K562 (cell line): Measurements from ENCODE around the gene TRIM65. TPM values are rescaled to one million over a fixed set of nuclear protein-coding genes. Genes with fewer than 3 reads are reported as not detected.
A peak's percentile ranks its signal among the peaks of the same experiment; 100 is the strongest.

Source experiments
- ARID3B ChIP-seq: fragments of 250-450 bp; sonication (Bioruptor Pico); IDR thresholded peaks from 2 replicates; pipeline ENCODE4 v1.4.0; 2020; ENCODE audit warnings: borderline replicate concordance
- BCL6 ChIP-seq: fragments of 250-450 bp; sonication (Bioruptor Pico); IDR thresholded peaks from 2 replicates; pipeline ENCODE4 v1.4.0; 2020
- DMBX1 ChIP-seq: fragments of 250-450 bp; sonication (Bioruptor Pico); IDR thresholded peaks from 2 replicates; pipeline ENCODE4 v1.8.0; 2022; ENCODE audit warnings: inconsistent platforms, mild to moderate bottlenecking, moderate library complexity, borderline replicate concordance
- NFE2 ChIP-seq: IDR thresholded peaks from 2 replicates; pipeline ENCODE4 v1.6.1; 2014; ENCODE audit warnings: antibody characterized with exemption, low read depth
- ZKSCAN1 ChIP-seq: fragments of 150-350 bp; IDR thresholded peaks from 2 replicates; pipeline ENCODE4 v1.6.1; 2016; ENCODE audit warnings: low read depth, low read length
- ZNF124 ChIP-seq: sonication (generic); formaldehyde crosslinking; IDR thresholded peaks from 2 replicates; pipeline ENCODE4 v1.8.1; 2022; ENCODE audit warnings: missing genetic modification reagents
- polyA plus RNA-seq, 8 experiments: library from polyadenylated mRNA; depleted of rRNA in 4 of 8; stranded (reverse) in 5 of 8; unstranded in 3 of 8; fragments of >200 nt; fragmentation: Nextera tagmentation in 2 of 8; fragmentation: Illumina TruSeq in 1 of 8; extraction: Ambion mirVana in 2 of 8; extraction: Trizol in 1 of 8; gene quantifications; 2 replicates each; pipeline versions ENCODE4 v1.2.1 to v1.2.3, GENCODE V29; 2011 to 2014; ENCODE audit warnings: inconsistent platforms in 1 of 8, missing spikeins in 1 of 8
- total RNA-seq, 7 experiments: library from RNA; depleted of rRNA in 6 of 7; stranded (reverse); fragments of >200 nt in 6 of 7; fragmentation: Illumina TruSeq in 2 of 7; extraction: Trizol in 2 of 7; gene quantifications; 2 replicates each; pipeline versions ENCODE4 v1.2.1 to v1.2.3, GENCODE V29; 2011 to 2021; ENCODE audit warnings: low replicate concordance in 1 of 7
- TF ChIP-seq, protein P1 (sequence below): sonication (generic); formaldehyde crosslinking; IDR thresholded peaks from 2 replicates; pipeline ENCODE4 v1.8.0; 2022; ENCODE audit warnings: mild to moderate bottlenecking, missing genetic modification reagents
- TF ChIP-seq, protein P2 (sequence below), 2 experiments: IDR thresholded peaks; 2 replicates each; pipeline ENCODE4 v1.6.1; 2012; ENCODE audit warnings: improper control_type of control experiment in 2 of 2, low read depth in 2 of 2, low read length in 2 of 2, borderline replicate concordance in 1 of 2
- TF ChIP-seq, protein P3 (sequence below), 2 experiments: fragments of 250-450 bp in 1 of 2; fragments of 450-650 bp in 1 of 2; sonication (Bioruptor Pico) in 1 of 2; IDR thresholded peaks; 2 replicates each; pipeline versions ENCODE4 v1.6.1 to v1.8.0; 2016 to 2021; ENCODE audit warnings: mild to moderate bottlenecking in 2 of 2, moderate library complexity in 2 of 2, missing compliant biosample characterization in 1 of 2, missing genetic modification characterization in 1 of 2
- TF ChIP-seq, protein P4 (sequence below): sonication (generic); formaldehyde crosslinking; IDR thresholded peaks from 2 replicates; pipeline ENCODE4 v1.8.0; 2022; ENCODE audit warnings: mild to moderate bottlenecking, low read depth, missing genetic modification reagents
- TF ChIP-seq, protein P5 (sequence below): fragments of 450-650 bp; formaldehyde crosslinking; conservative IDR thresholded peaks from 2 replicates; pipeline ENCODE4 v1.4.0; 2022; ENCODE audit warnings: mild to moderate bottlenecking, missing genetic modification characterization

TRIM65 gene
- total and polyA plus RNA-seq, 9 of the 15 experiments (the other 6 are each of a cell fraction or from before 2014, with no cell fraction given): 2.8 to 45.7 (median 22.9) TPM

- TF ChIP-seq ARID3B (CRISPR knock-in tag) (0 out of 2 replicates have a peak, but pooled peaks have one; percentile 15), ZKSCAN1 (no peak), DMBX1 (CRISPR knock-in tag) (peak; percentile 72; the same call in 1 of the 2 replicates), NFE2 (no peak), BCL6 (CRISPR knock-in tag) (no peak), ZNF124 (CRISPR knock-in tag) (no peak)
- TF ChIP-seq, protein P1, sequence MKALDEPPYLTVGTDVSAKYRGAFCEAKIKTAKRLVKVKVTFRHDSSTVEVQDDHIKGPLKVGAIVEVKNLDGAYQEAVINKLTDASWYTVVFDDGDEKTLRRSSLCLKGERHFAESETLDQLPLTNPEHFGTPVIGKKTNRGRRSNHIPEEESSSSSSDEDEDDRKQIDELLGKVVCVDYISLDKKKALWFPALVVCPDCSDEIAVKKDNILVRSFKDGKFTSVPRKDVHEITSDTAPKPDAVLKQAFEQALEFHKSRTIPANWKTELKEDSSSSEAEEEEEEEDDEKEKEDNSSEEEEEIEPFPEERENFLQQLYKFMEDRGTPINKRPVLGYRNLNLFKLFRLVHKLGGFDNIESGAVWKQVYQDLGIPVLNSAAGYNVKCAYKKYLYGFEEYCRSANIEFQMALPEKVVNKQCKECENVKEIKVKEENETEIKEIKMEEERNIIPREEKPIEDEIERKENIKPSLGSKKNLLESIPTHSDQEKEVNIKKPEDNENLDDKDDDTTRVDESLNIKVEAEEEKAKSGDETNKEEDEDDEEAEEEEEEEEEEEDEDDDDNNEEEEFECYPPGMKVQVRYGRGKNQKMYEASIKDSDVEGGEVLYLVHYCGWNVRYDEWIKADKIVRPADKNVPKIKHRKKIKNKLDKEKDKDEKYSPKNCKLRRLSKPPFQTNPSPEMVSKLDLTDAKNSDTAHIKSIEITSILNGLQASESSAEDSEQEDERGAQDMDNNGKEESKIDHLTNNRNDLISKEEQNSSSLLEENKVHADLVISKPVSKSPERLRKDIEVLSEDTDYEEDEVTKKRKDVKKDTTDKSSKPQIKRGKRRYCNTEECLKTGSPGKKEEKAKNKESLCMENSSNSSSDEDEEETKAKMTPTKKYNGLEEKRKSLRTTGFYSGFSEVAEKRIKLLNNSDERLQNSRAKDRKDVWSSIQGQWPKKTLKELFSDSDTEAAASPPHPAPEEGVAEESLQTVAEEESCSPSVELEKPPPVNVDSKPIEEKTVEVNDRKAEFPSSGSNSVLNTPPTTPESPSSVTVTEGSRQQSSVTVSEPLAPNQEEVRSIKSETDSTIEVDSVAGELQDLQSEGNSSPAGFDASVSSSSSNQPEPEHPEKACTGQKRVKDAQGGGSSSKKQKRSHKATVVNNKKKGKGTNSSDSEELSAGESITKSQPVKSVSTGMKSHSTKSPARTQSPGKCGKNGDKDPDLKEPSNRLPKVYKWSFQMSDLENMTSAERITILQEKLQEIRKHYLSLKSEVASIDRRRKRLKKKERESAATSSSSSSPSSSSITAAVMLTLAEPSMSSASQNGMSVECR (CRISPR knock-in tag): 0 out of 2 replicates have a peak, but pooled peaks have one; percentile 30
- TF ChIP-seq, protein P2, sequence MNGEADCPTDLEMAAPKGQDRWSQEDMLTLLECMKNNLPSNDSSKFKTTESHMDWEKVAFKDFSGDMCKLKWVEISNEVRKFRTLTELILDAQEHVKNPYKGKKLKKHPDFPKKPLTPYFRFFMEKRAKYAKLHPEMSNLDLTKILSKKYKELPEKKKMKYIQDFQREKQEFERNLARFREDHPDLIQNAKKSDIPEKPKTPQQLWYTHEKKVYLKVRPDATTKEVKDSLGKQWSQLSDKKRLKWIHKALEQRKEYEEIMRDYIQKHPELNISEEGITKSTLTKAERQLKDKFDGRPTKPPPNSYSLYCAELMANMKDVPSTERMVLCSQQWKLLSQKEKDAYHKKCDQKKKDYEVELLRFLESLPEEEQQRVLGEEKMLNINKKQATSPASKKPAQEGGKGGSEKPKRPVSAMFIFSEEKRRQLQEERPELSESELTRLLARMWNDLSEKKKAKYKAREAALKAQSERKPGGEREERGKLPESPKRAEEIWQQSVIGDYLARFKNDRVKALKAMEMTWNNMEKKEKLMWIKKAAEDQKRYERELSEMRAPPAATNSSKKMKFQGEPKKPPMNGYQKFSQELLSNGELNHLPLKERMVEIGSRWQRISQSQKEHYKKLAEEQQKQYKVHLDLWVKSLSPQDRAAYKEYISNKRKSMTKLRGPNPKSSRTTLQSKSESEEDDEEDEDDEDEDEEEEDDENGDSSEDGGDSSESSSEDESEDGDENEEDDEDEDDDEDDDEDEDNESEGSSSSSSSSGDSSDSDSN (IDR thresholded peaks at IDR 0.05; ENCODE audit: borderline replicate concordance in 1 of 2, low read depth in 2 of 2, low read length in 2 of 2): peak in 1 of 2 experiments; percentile 71; a peak in 2 of 4 replicates
- TF ChIP-seq, protein P3, sequence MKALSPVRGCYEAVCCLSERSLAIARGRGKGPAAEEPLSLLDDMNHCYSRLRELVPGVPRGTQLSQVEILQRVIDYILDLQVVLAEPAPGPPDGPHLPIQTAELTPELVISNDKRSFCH (CRISPR knock-in tag; IDR thresholded peaks at IDR 0.05): no peak
- TF ChIP-seq, protein P3 (tag; IDR thresholded peaks at IDR 0.05): peak; percentile 52; the same call in 1 of the 2 replicates
- TF ChIP-seq, protein P4, sequence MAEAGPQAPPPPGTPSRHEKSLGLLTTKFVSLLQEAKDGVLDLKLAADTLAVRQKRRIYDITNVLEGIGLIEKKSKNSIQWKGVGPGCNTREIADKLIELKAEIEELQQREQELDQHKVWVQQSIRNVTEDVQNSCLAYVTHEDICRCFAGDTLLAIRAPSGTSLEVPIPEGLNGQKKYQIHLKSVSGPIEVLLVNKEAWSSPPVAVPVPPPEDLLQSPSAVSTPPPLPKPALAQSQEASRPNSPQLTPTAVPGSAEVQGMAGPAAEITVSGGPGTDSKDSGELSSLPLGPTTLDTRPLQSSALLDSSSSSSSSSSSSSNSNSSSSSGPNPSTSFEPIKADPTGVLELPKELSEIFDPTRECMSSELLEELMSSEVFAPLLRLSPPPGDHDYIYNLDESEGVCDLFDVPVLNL (CRISPR knock-in tag): 0 out of 2 replicates have a peak, but pooled peaks have one; percentile 17
- TF ChIP-seq, protein P5, sequence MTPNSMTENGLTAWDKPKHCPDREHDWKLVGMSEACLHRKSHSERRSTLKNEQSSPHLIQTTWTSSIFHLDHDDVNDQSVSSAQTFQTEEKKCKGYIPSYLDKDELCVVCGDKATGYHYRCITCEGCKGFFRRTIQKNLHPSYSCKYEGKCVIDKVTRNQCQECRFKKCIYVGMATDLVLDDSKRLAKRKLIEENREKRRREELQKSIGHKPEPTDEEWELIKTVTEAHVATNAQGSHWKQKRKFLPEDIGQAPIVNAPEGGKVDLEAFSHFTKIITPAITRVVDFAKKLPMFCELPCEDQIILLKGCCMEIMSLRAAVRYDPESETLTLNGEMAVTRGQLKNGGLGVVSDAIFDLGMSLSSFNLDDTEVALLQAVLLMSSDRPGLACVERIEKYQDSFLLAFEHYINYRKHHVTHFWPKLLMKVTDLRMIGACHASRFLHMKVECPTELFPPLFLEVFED: no peak; the same call in 1 of the 2 replicates
Observed at GRCh38 chr17:75843577-75844529, 52.9 kb downstream of the TRIM65 start, which contains the start of gene UNC13D (continued).
